CD14-positive monocyte (primary cell): Measurements from ENCODE around the gene FCN3. TPM values are rescaled to one million over a fixed set of nuclear protein-coding genes. Genes with fewer than 3 reads are reported as not detected.

ENCODE experiments used
- DNase-seq, 3 donors: peaks; one replicate each; pipeline ENCODE4 v3.0.0-alpha.2; 2011 to 2022
- H2AFZ ChIP-seq: 2 replicates; pipeline ENCODE4 v1.6.0; 2012; ENCODE audit warnings: mild to moderate bottlenecking, low read depth, low read length, inconsistent platforms; ENCODE audit not compliant: insufficient read depth, poor library complexity, severe bottlenecking
- H3K27ac ChIP-seq, 2 donors: 1 replicate in 1 of 2; 2 replicates in 1 of 2; pipeline ENCODE4 v1.5.1; 2012 to 2013; ENCODE audit warnings: low read length in 2 of 2, control low read depth in 1 of 2, inconsistent platforms in 1 of 2, low read depth in 1 of 2, mild to moderate bottlenecking in 1 of 2
- H3K27me3 ChIP-seq, 2 donors: one replicate each; pipeline versions ENCODE4 v1.6.0 to v1.6.1; 2011 to 2013; ENCODE audit warnings: low read length in 2 of 2; ENCODE audit not compliant: control insufficient read depth in 2 of 2, insufficient read depth in 2 of 2
- H3K36me3 ChIP-seq, 2 donors: replicated peaks in 1 of 2; 1 replicate in 1 of 2; 2 replicates in 1 of 2; pipeline versions ENCODE4 v1.5.1 to v1.6.1; 2012 to 2013; ENCODE audit warnings: low read length in 2 of 2, control low read depth in 1 of 2, inconsistent platforms in 1 of 2, mild to moderate bottlenecking in 1 of 2; ENCODE audit not compliant: insufficient read depth in 2 of 2, control insufficient read depth in 1 of 2
- H3K4me1 ChIP-seq, 2 donors: 1 replicate in 1 of 2; 2 replicates in 1 of 2; pipeline versions ENCODE4 v1.5.1 to v1.6.1; 2012 to 2013; ENCODE audit warnings: low read length in 2 of 2, control low read depth in 1 of 2, inconsistent platforms in 1 of 2, mild to moderate bottlenecking in 1 of 2, moderate library complexity in 1 of 2; ENCODE audit not compliant: insufficient read depth in 2 of 2, control insufficient read depth in 1 of 2
- H3K4me2 ChIP-seq: replicated peaks from 2 replicates; pipeline ENCODE3; 2012; ENCODE audit warnings: low read length, moderate library complexity, mild to moderate bottlenecking; ENCODE audit not compliant: poor library complexity, severe bottlenecking; ENCODE audit errors: extremely low read depth
- H3K4me3 ChIP-seq, 3 experiments: fragments of 200-600 bp in 1 of 3; sonication (generic) in 1 of 3; replicated peaks in 1 of 3; 1 replicate in 2 of 3; 2 replicates in 1 of 3; pipeline ENCODE4 v1.5.1; 2011 to 2013; ENCODE audit warnings: low read length in 3 of 3, mild to moderate bottlenecking in 3 of 3, control low read depth in 2 of 3, low read depth in 2 of 3, inconsistent platforms in 1 of 3, moderate library complexity in 1 of 3
- H3K79me2 ChIP-seq: 2 replicates; pipeline ENCODE4 v1.6.0; 2012; ENCODE audit warnings: mild to moderate bottlenecking, control low read depth, inconsistent platforms, low read length, moderate library complexity; ENCODE audit not compliant: insufficient read depth
- H3K9ac ChIP-seq: 2 replicates; pipeline ENCODE4 v1.6.0; 2017; ENCODE audit warnings: low read length, mild to moderate bottlenecking; ENCODE audit not compliant: insufficient read depth, poor library complexity, severe bottlenecking
- H3K9me3 ChIP-seq, 2 donors: replicated peaks in 1 of 2; 1 replicate in 1 of 2; 2 replicates in 1 of 2; pipeline versions ENCODE4 v1.5.1 to v1.6.1; 2012 to 2013; ENCODE audit warnings: low read length in 2 of 2, control low read depth in 1 of 2; ENCODE audit not compliant: control insufficient read depth in 1 of 2, insufficient read depth in 1 of 2
- H4K20me1 ChIP-seq: 2 replicates; pipeline ENCODE4 v1.6.0; 2012; ENCODE audit warnings: mild to moderate bottlenecking, low read length, control low read depth, moderate library complexity; ENCODE audit not compliant: insufficient read depth
- H3K27ac Mint-ChIP-seq, 7 donors: one replicate each; pipeline ENCODE4 v1.8.0; 2020; ENCODE audit warnings: mild to moderate bottlenecking in 7 of 7, mixed read lengths in 7 of 7, moderate library complexity in 6 of 7, inconsistent platforms in 2 of 7
- H3K27me3 Mint-ChIP-seq, 3 donors: one replicate each; pipeline ENCODE4 v1.8.0; 2021 to 2022; ENCODE audit warnings: low read depth in 3 of 3, mild to moderate bottlenecking in 3 of 3, mixed read lengths in 3 of 3, moderate library complexity in 3 of 3, inconsistent platforms in 1 of 3
- H3K36me3 Mint-ChIP-seq, 2 donors: one replicate each; pipeline ENCODE4 v1.8.0; 2020; ENCODE audit warnings: mixed read lengths in 2 of 2, inconsistent platforms in 1 of 2, mild to moderate bottlenecking in 1 of 2
- H3K4me1 Mint-ChIP-seq: one replicate; pipeline ENCODE4 v1.8.0; 2020; ENCODE audit warnings: mild to moderate bottlenecking, mixed read lengths
- H3K4me3 Mint-ChIP-seq, 2 donors: one replicate each; pipeline ENCODE4 v1.8.0; 2020; ENCODE audit warnings: mild to moderate bottlenecking in 2 of 2, mixed read lengths in 2 of 2, moderate library complexity in 1 of 2
- H3K9me3 Mint-ChIP-seq, 7 donors: one replicate each; pipeline ENCODE4 v1.8.0; 2020 to 2022; ENCODE audit warnings: mixed read lengths in 7 of 7, mild to moderate bottlenecking in 6 of 7, moderate library complexity in 6 of 7, inconsistent platforms in 2 of 7
- CTCF ChIP-seq: fragments of 200-600 bp; IDR thresholded peaks from one replicate; pipeline ENCODE4 v1.8.0; 2022; ENCODE audit warnings: antibody characterized with exemption, mild to moderate bottlenecking
- WGBS: methylation state at CpG from one replicate; pipeline ENCODE4 v1.1.5; 2013; ENCODE audit warnings: missing lambda C conversion rate; ENCODE audit not compliant: insufficient coverage; 5-methylcytosine and 5-hydroxymethylcytosine counted together
- intact Hi-C, 2 donors: fragments of 100-400 bp; cut with micrococcal nuclease; formaldehyde crosslinking; loops; one replicate each; pipeline versions ENCODE4 v1.15.0 to v1.15.1; 2023
- polyA plus RNA-seq, 3 donors: library from polyadenylated mRNA; depleted of rRNA in 1 of 3; unstranded in 2 of 3; stranded (reverse) in 1 of 3; fragments of 300-500 nt in 2 of 3; fragments of >200 nt in 1 of 3; fragmentation: Illumina TruSeq in 2 of 3; gene quantifications; 1 replicate in 2 of 3; 2 replicates in 1 of 3; pipeline ENCODE4 v1.2.3, GENCODE V29; 2012 to 2021

Gene FCN3
- polyA plus RNA-seq, 3 donors: not detected

- Histone ChIP-seq H4K20me1 (peaks cover 4% of the 10 kb centered on the region), H3K36me3 (peaks cover 29 to 49% of the 10 kb centered on the region in 2 donors), H3K9me3 (no peaks in the 10 kb centered on the region), H3K27me3 (peaks cover 0 to 2% of the 10 kb centered on the region in 2 donors), H3K4me2 (no peak overlapping the region), H3K4me1 (peaks cover 29 to 44% of the 10 kb centered on the region in 2 donors), H3K79me2 (peaks cover 32% of the 10 kb centered on the region), H2AFZ (no peak overlapping the region), H3K4me3 (no peak overlapping the region), H3K27ac (no peak overlapping the region), H3K9ac (no peak overlapping the region)
- peak overlapping the region in 1 of 7 donors; percentile 54 for H3K27ac Mint-ChIP-seq
- peaks cover 39% of the 10 kb centered on the region for H3K4me1 Mint-ChIP-seq
- peaks cover 0 to 2% (median 0%) of the 10 kb centered on the region in 7 donors for H3K9me3 Mint-ChIP-seq
- intact Hi-C loops: no loop called here
- peaks cover 28 to 53% of the 10 kb centered on the region in 2 donors for H3K36me3 Mint-ChIP-seq
- H3K27me3 Mint-ChIP-seq: peaks cover under 1 to 11% (median 2%) of the 10 kb centered on the region in 3 donors
- 93% methylated on average over 8 of the region's 14 CpGs for WGBS
- H3K4me3 Mint-ChIP-seq: no peak overlapping the region
- no peak for TF ChIP-seq CTCF
- no peak for DNase-seq
Measured at GRCh38 chr1:27346991-27347624, 27.5 kb downstream of the FCN3 start.

GRCh38 chr1:27346357-27346756 is 28.3 kb downstream of the FCN3 start:
- Histone ChIP-seq H3K9ac (no peak overlapping the region), H3K36me3 (peaks cover 27 to 41% of the 10 kb centered on the region in 2 donors), H3K9me3 (no peaks in the 10 kb centered on the region), H3K4me2 (no peak overlapping the region), H4K20me1 (peaks cover 4% of the 10 kb centered on the region), H3K4me3 (no peak overlapping the region), H2AFZ (no peak overlapping the region), H3K27me3 (peaks cover 0 to 2% of the 10 kb centered on the region in 2 donors), H3K79me2 (peaks cover 35% of the 10 kb centered on the region), H3K27ac (no peak overlapping the region), H3K4me1 (peaks cover 37 to 51% of the 10 kb centered on the region in 2 donors)
- no peak overlapping the region for H3K4me3 Mint-ChIP-seq
- DNase-seq: no peak
- H3K4me1 Mint-ChIP-seq: peaks cover 45% of the 10 kb centered on the region
- intact Hi-C loops: no loop called here
- H3K9me3 Mint-ChIP-seq: peaks cover 0 to 2% (median 0%) of the 10 kb centered on the region in 7 donors
- H3K27ac Mint-ChIP-seq: no peak overlapping the region
- H3K36me3 Mint-ChIP-seq: peaks cover 27 to 46% of the 10 kb centered on the region in 2 donors
- peaks cover 0 to 11% (median 2%) of the 10 kb centered on the region in 3 donors for H3K27me3 Mint-ChIP-seq
- no CpG with 5 or more reads among the region's 8 CpGs for WGBS
- no peak for TF ChIP-seq CTCF
